Caco-2 (cell line): ENCODE data around the gene ATP2C2. TPM values are rescaled to one million over a fixed set of nuclear protein-coding genes. Genes with fewer than 3 reads are reported as not detected.

ENCODE experiments used
- BruUV-seq: library from RNA; stranded (reverse); fragments of 400-500 nt; replicated peaks from 2 replicates; lab custom pipeline; 2021; lab: Mats Ljungman, UMichigan
- CTCF ChIA-PET: fragments of 300-600 bp; sonication (Branson Sonifier 250); formaldehyde crosslinking; loops from one replicate; lab custom pipeline; 2022; ENCODE audit warnings: antibody characterized with exemption; lab: Charles Lee
- POLR2A ChIA-PET: fragments of 300-600 bp; sonication (Branson Sonifier 250); formaldehyde crosslinking; loops from one replicate; lab custom pipeline; 2022; ENCODE audit warnings: antibody characterized with exemption; lab: Charles Lee
- DNase-seq, 2 experiments: peaks; one replicate each; pipeline versions ENCODE4 v3.0.0 to v3.0.0-alpha.2; 2020 to 2022
- H3K27me3 ChIP-seq: replicated peaks from 2 replicates; pipeline ENCODE4 v1.6.0; 2011; ENCODE audit warnings: low read length; ENCODE audit not compliant: control insufficient read depth, insufficient read depth
- H3K36me3 ChIP-seq: 2 replicates; pipeline ENCODE4 v1.5.1; 2011; ENCODE audit warnings: low read length; ENCODE audit not compliant: control insufficient read depth, insufficient read depth
- H3K4me1 ChIP-seq: fragments of 250-450 bp; sonication (Bioruptor Pico); 2 replicates; pipeline ENCODE4 v1.5.1; 2020; ENCODE audit warnings: mild to moderate bottlenecking
- H3K4me3 ChIP-seq: 2 replicates; pipeline ENCODE4 v1.5.1; 2011; ENCODE audit warnings: low read depth, mild to moderate bottlenecking, control low read depth, low read length
- H3K9me3 ChIP-seq: fragments of 250-450 bp; sonication (Bioruptor Pico); 2 replicates; pipeline ENCODE4 v1.5.1; 2020; ENCODE audit warnings: mild to moderate bottlenecking, moderate library complexity
- H3K27ac Mint-ChIP-seq: one replicate; pipeline ENCODE4 v1.8.0; 2022; ENCODE audit warnings: mixed read lengths; ENCODE audit not compliant: unreplicated experiment
- H3K27me3 Mint-ChIP-seq: one replicate; pipeline ENCODE4 v1.8.0; 2022; ENCODE audit warnings: mixed read lengths; ENCODE audit not compliant: insufficient read depth, unreplicated experiment
- H3K36me3 Mint-ChIP-seq: one replicate; pipeline ENCODE4 v1.8.0; 2022; ENCODE audit warnings: mild to moderate bottlenecking, mixed read lengths; ENCODE audit not compliant: insufficient read depth, unreplicated experiment
- H3K4me1 Mint-ChIP-seq: one replicate; pipeline ENCODE4 v1.8.0; 2022; ENCODE audit warnings: low read depth, mixed read lengths; ENCODE audit not compliant: unreplicated experiment
- H3K4me3 Mint-ChIP-seq: one replicate; pipeline ENCODE4 v1.8.0; 2022; ENCODE audit warnings: mild to moderate bottlenecking, moderate library complexity, mixed read lengths; ENCODE audit not compliant: unreplicated experiment
- H3K9me3 Mint-ChIP-seq: one replicate; pipeline ENCODE4 v1.8.0; 2022; ENCODE audit warnings: mixed read lengths; ENCODE audit not compliant: unreplicated experiment
- CTCF ChIP-seq, 2 experiments: fragments of 200-600 bp in 1 of 2; IDR thresholded peaks; 1 replicate in 1 of 2; 2 replicates in 1 of 2; pipeline versions ENCODE4 v1.5.1 to v1.8.0; 2011 to 2022; ENCODE audit warnings: antibody characterized with exemption in 1 of 2, control low read depth in 1 of 2, inconsistent platforms in 1 of 2, low read depth in 1 of 2, low read length in 1 of 2, mild to moderate bottlenecking in 1 of 2, moderate library complexity in 1 of 2; ENCODE audit not compliant: insufficient read depth in 1 of 2, severe bottlenecking in 1 of 2, unreplicated experiment in 1 of 2
- intact Hi-C: fragments of 100-400 bp; cut with micrococcal nuclease; formaldehyde crosslinking; loops from one replicate; pipeline ENCODE4 v1.10.0; 2022; ENCODE audit not compliant: unreplicated experiment
- total RNA-seq: library from RNA; stranded (reverse); gene quantifications from 2 replicates; pipeline ENCODE4 v1.2.3, GENCODE V29; 2022

ATP2C2 gene
- total RNA-seq, 1 experiment from 2014 or later: 47.0 TPM

GRCh38 chr16:84511831-84512230 lies 143.5 kb downstream of the ATP2C2 start:
- Mint-ChIP-seq H3K27me3 (no peaks in the 10 kb centered on the region), H3K27ac (peak overlapping the region; percentile 56), H3K4me3 (peak overlapping the region; percentile 21), H3K4me1 (peaks cover 48% of the 10 kb centered on the region), H3K9me3 (no peaks in the 10 kb centered on the region), H3K36me3 (peaks cover 13% of the 10 kb centered on the region)
- Histone ChIP-seq H3K36me3 (no peaks in the 10 kb centered on the region), H3K4me1 (peaks cover 36% of the 10 kb centered on the region), H3K27me3 (no peaks in the 10 kb centered on the region), H3K9me3 (no peaks in the 10 kb centered on the region), H3K4me3 (no peak overlapping the region)
- ChIA-PET POLR2A (no interaction called here), CTCF (interaction anchor here (1.0 to 3.4 kb wide), 4 partner anchors 21 to 110 kb away, joined by 3 to 22 read pairs (median 6); no protein-coding TSS in a partner anchor)
- TF ChIP-seq CTCF (IDR thresholded peaks at IDR 0.05; ENCODE audit: insufficient read depth in 1 of 2, low read depth in 1 of 2, low read length in 1 of 2, severe bottlenecking in 1 of 2, unreplicated experiment in 1 of 2): no peak
- BruUV-seq: no TSS peak
- peak in 1 of 2 experiments; percentile 13 for DNase-seq
- intact Hi-C loops: loop anchor here (1.0 kb wide), 6 partner anchors 23 to 214 kb away; partner anchors contain the start of gene COTL1

GRCh38 chr16:84513123-84513522 lies 144.8 kb downstream of the ATP2C2 start:
- CTCF ChIA-PET: interaction anchor here (0.7 to 3.4 kb wide), 3 partner anchors 70 to 109 kb away, joined by 3 to 22 read pairs (median 3); no protein-coding TSS in a partner anchor
- H3K27ac Mint-ChIP-seq: peak overlapping the region; percentile 87
- intact Hi-C loops: no loop called here

GRCh38 chr16:84513666-84514065 lies 145.3 kb downstream of the ATP2C2 start:
- H3K4me3 Mint-ChIP-seq: no peak overlapping the region
- no TSS peak for BruUV-seq
- intact Hi-C loops: no loop called here
- H3K36me3 ChIP-seq: no peaks in the 10 kb centered on the region
- no peak for TF ChIP-seq CTCF (IDR thresholded peaks at IDR 0.05; ENCODE audit: insufficient read depth in 1 of 2, low read depth in 1 of 2, low read length in 1 of 2, severe bottlenecking in 1 of 2, unreplicated experiment in 1 of 2)
- H3K27ac Mint-ChIP-seq: peak overlapping the region; percentile 87
- H3K9me3 ChIP-seq: no peaks in the 10 kb centered on the region
- H3K4me3 ChIP-seq: no peak overlapping the region
- H3K4me1 ChIP-seq: peaks cover 45% of the 10 kb centered on the region
- ChIA-PET POLR2A (interaction anchor here (1.4 kb wide), 1 partner anchor 18 kb away, joined by 4 read pairs; no protein-coding TSS in a partner anchor), CTCF (interaction anchor here (0.7 to 3.4 kb wide), 3 partner anchors 69 to 109 kb away, joined by 3 to 22 read pairs (median 3); no protein-coding TSS in a partner anchor)
- no peaks in the 10 kb centered on the region for H3K9me3 Mint-ChIP-seq
- no peak for DNase-seq
- peaks cover 45% of the 10 kb centered on the region for H3K4me1 Mint-ChIP-seq
- no peaks in the 10 kb centered on the region for H3K27me3 Mint-ChIP-seq
- peaks cover 13% of the 10 kb centered on the region for H3K36me3 Mint-ChIP-seq
- H3K27me3 ChIP-seq: no peaks in the 10 kb centered on the region

More at GRCh38 chr16:84513123-84513522, 144.8 kb downstream of the ATP2C2 start:
- peaks cover 13% of the 10 kb centered on the region for H3K36me3 Mint-ChIP-seq
- Histone ChIP-seq H3K27me3 (no peaks in the 10 kb centered on the region), H3K9me3 (no peaks in the 10 kb centered on the region), H3K4me1 (peaks cover 45% of the 10 kb centered on the region), H3K36me3 (no peaks in the 10 kb centered on the region), H3K4me3 (no peak overlapping the region)
- DNase-seq: peak in 1 of 2 experiments; percentile 15
- H3K27me3 Mint-ChIP-seq: no peaks in the 10 kb centered on the region
- POLR2A ChIA-PET: no interaction called here
- peaks cover 49% of the 10 kb centered on the region for H3K4me1 Mint-ChIP-seq
- H3K4me3 Mint-ChIP-seq: no peak overlapping the region
- BruUV-seq: no TSS peak
- no peak for TF ChIP-seq CTCF (IDR thresholded peaks at IDR 0.05; ENCODE audit: insufficient read depth in 1 of 2, low read depth in 1 of 2, low read length in 1 of 2, severe bottlenecking in 1 of 2, unreplicated experiment in 1 of 2)
- no peaks in the 10 kb centered on the region for H3K9me3 Mint-ChIP-seq

Other genes starting within 250 kb of the ATP2C2 start
- gene HSDL1, start 223.4 kb upstream of the ATP2C2 start, total RNA-seq: 21.0 and 23.7 TPM in 2 replicates
- 0.07 TPM in 1 of 2 replicates, not detected in the other for gene DNAAF1, start 223.2 kb upstream of the ATP2C2 start, total RNA-seq
- gene TAF1C, start 181.5 kb upstream of the ATP2C2 start, total RNA-seq: 69.9 and 79.7 TPM in 2 replicates
- gene ADAD2, start 177.4 kb upstream of the ATP2C2 start, total RNA-seq: not detected in 2 replicates
- not detected in 2 replicates for gene KCNG4, start 128.5 kb upstream of the ATP2C2 start, total RNA-seq
- gene WFDC1, start 73.7 kb upstream of the ATP2C2 start, total RNA-seq: not detected in 2 replicates
- 30.9 and 32.7 TPM in 2 replicates for gene MEAK7, start 136.1 kb downstream of the ATP2C2 start, total RNA-seq
- 434 and 461 TPM in 2 replicates for gene COTL1, start 249.5 kb downstream of the ATP2C2 start, total RNA-seq